ENCODE results near the gene B4GALT5.
"Not testable (repeated sequence)": the region's sequence is repeated elsewhere in the genome, so short reads cannot be mapped to it uniquely, and the experiment has no call there.

Gene B4GALT5

GRCh38 chr20:49737260-49737659, 23.6 kb upstream of the B4GALT5 start:
- no peaks in the 10 kb centered on the region for H3K27me3 ChIP-seq (ENCODE audit: control insufficient read depth, insufficient read depth, low read length)
- H3K4me3 ChIP-seq (ENCODE audit: low read length) = no peak overlapping the region
- no peaks in the 10 kb centered on the region for H3K9me3 ChIP-seq (ENCODE audit: control insufficient read depth, insufficient read depth, low read length)
- no peaks in the 10 kb centered on the region for H3K36me3 ChIP-seq (ENCODE audit: control insufficient read depth, insufficient read depth, low read length)
- H3K4me1 ChIP-seq (ENCODE audit: control insufficient read depth, insufficient read depth, low read length) = no peaks in the 10 kb centered on the region
- no peak for DNase-seq (ENCODE audit: low read depth, low spot score)
- H3K27ac ChIP-seq (ENCODE audit: low read length) = no peak overlapping the region
- WGBS (ENCODE audit: insufficient coverage, insufficient read length) = no CpG with 5 or more reads among the region's 2 CpGs

GRCh38 chr20:49729780-49730179, 16.1 kb upstream of the B4GALT5 start:
- H3K4me1 ChIP-seq (ENCODE audit: control insufficient read depth, insufficient read depth, low read length) = no peaks in the 10 kb centered on the region
- no peak for DNase-seq (ENCODE audit: low read depth, low spot score)
- H3K36me3 ChIP-seq (ENCODE audit: control insufficient read depth, insufficient read depth, low read length) = no peaks in the 10 kb centered on the region
- no peaks in the 10 kb centered on the region for H3K9me3 ChIP-seq (ENCODE audit: control insufficient read depth, insufficient read depth, low read length)
- H3K27ac ChIP-seq (ENCODE audit: low read length) = no peak overlapping the region
- no CpG with 5 or more reads among the region's 3 CpGs for WGBS (ENCODE audit: insufficient coverage, insufficient read length)
- H3K4me3 ChIP-seq (ENCODE audit: low read length) = no peak overlapping the region
- no peaks in the 10 kb centered on the region for H3K27me3 ChIP-seq (ENCODE audit: control insufficient read depth, insufficient read depth, low read length)

GRCh38 chr20:49727894-49728885, 14.5 kb upstream of the B4GALT5 start:
- WGBS (ENCODE audit: insufficient coverage, insufficient read length) = no CpG with 5 or more reads among the region's 3 CpGs
- Histone ChIP-seq H3K27me3 (ENCODE audit: control insufficient read depth, insufficient read depth, low read length) (no peaks in the 10 kb centered on the region), H3K27ac (ENCODE audit: low read length) (no peak overlapping the region), H3K4me1 (ENCODE audit: control insufficient read depth, insufficient read depth, low read length) (no peaks in the 10 kb centered on the region), H3K9me3 (ENCODE audit: control insufficient read depth, insufficient read depth, low read length) (no peaks in the 10 kb centered on the region), H3K36me3 (ENCODE audit: control insufficient read depth, insufficient read depth, low read length) (no peaks in the 10 kb centered on the region), H3K4me3 (ENCODE audit: low read length) (no peak overlapping the region)
- DNase-seq (ENCODE audit: low read depth, low spot score) = no peak

- H3K27ac ChIP-seq (ENCODE audit: low read length) = no peak overlapping the region
- H3K36me3 ChIP-seq (ENCODE audit: control insufficient read depth, insufficient read depth, low read length) = no peaks in the 10 kb centered on the region
- no peaks in the 10 kb centered on the region for H3K9me3 ChIP-seq (ENCODE audit: control insufficient read depth, insufficient read depth, low read length)
- H3K4me3 ChIP-seq (ENCODE audit: low read length) = no peak overlapping the region
- no peaks in the 10 kb centered on the region for H3K4me1 ChIP-seq (ENCODE audit: control insufficient read depth, insufficient read depth, low read length)
- no peak for DNase-seq (ENCODE audit: low read depth, low spot score)
- no CpG with 5 or more reads among the region's 4 CpGs for WGBS (ENCODE audit: insufficient coverage, insufficient read length)
- H3K27me3 ChIP-seq (ENCODE audit: control insufficient read depth, insufficient read depth, low read length) = no peaks in the 10 kb centered on the region
Observed at GRCh38 chr20:49727478-49727877, 13.8 kb upstream of the B4GALT5 start.

- no CpG with 5 or more reads among the region's 2 CpGs for WGBS (ENCODE audit: insufficient coverage, insufficient read length)
- Histone ChIP-seq H3K36me3 (ENCODE audit: control insufficient read depth, insufficient read depth, low read length) (no peaks in the 10 kb centered on the region), H3K27me3 (ENCODE audit: control insufficient read depth, insufficient read depth, low read length) (no peaks in the 10 kb centered on the region), H3K27ac (ENCODE audit: low read length) (no peak overlapping the region), H3K9me3 (ENCODE audit: control insufficient read depth, insufficient read depth, low read length) (no peaks in the 10 kb centered on the region), H3K4me3 (ENCODE audit: low read length) (no peak overlapping the region), H3K4me1 (ENCODE audit: control insufficient read depth, insufficient read depth, low read length) (no peaks in the 10 kb centered on the region)
- no peak for DNase-seq (ENCODE audit: low read depth, low spot score)
Observed at GRCh38 chr20:49725694-49726093, 12.0 kb upstream of the B4GALT5 start.

- H3K27ac ChIP-seq (ENCODE audit: low read length); DNase-seq (ENCODE audit: low read depth, low spot score); H3K27me3 ChIP-seq (ENCODE audit: control insufficient read depth, insufficient read depth, low read length); H3K4me3 ChIP-seq (ENCODE audit: low read length); H3K36me3 ChIP-seq (ENCODE audit: control insufficient read depth, insufficient read depth, low read length); H3K9me3 ChIP-seq (ENCODE audit: control insufficient read depth, insufficient read depth, low read length); H3K4me1 ChIP-seq (ENCODE audit: control insufficient read depth, insufficient read depth, low read length): not testable (repeated sequence)
- no CpG with 5 or more reads among the region's 7 CpGs for WGBS (ENCODE audit: insufficient coverage, insufficient read length)
Observed at GRCh38 chr20:49725224-49725606, 11.5 kb upstream of the B4GALT5 start.

GRCh38 chr20:49724408-49725223, 10.9 kb upstream of the B4GALT5 start:
- no peaks in the 10 kb centered on the region for H3K9me3 ChIP-seq (ENCODE audit: control insufficient read depth, insufficient read depth, low read length)

GRCh38 chr20:49723758-49724157, 10.1 kb upstream of the B4GALT5 start:
- not testable (repeated sequence) for H3K4me1 ChIP-seq (ENCODE audit: control insufficient read depth, insufficient read depth, low read length); H3K9me3 ChIP-seq (ENCODE audit: control insufficient read depth, insufficient read depth, low read length)
- no CpG with 5 or more reads among the region's 6 CpGs for WGBS (ENCODE audit: insufficient coverage, insufficient read length)

More at GRCh38 chr20:49724408-49725223, 10.9 kb upstream of the B4GALT5 start:
- no peak overlapping the region for H3K4me3 ChIP-seq (ENCODE audit: low read length)
- H3K36me3 ChIP-seq (ENCODE audit: control insufficient read depth, insufficient read depth, low read length) = no peaks in the 10 kb centered on the region
- H3K4me1 ChIP-seq (ENCODE audit: control insufficient read depth, insufficient read depth, low read length) = no peaks in the 10 kb centered on the region
- no peak for DNase-seq (ENCODE audit: low read depth, low spot score)
- H3K27ac ChIP-seq (ENCODE audit: low read length) = no peak overlapping the region
- no peaks in the 10 kb centered on the region for H3K27me3 ChIP-seq (ENCODE audit: control insufficient read depth, insufficient read depth, low read length)
- WGBS (ENCODE audit: insufficient coverage, insufficient read length) = no CpG with 5 or more reads among the region's 7 CpGs

GRCh38 chr20:49721326-49721725, 7.6 kb upstream of the B4GALT5 start:
- DNase-seq (ENCODE audit: low read depth, low spot score); H3K27me3 ChIP-seq (ENCODE audit: control insufficient read depth, insufficient read depth, low read length); H3K4me3 ChIP-seq (ENCODE audit: low read length); H3K9me3 ChIP-seq (ENCODE audit: control insufficient read depth, insufficient read depth, low read length); H3K36me3 ChIP-seq (ENCODE audit: control insufficient read depth, insufficient read depth, low read length); H3K4me1 ChIP-seq (ENCODE audit: control insufficient read depth, insufficient read depth, low read length); H3K27ac ChIP-seq (ENCODE audit: low read length): not testable (repeated sequence)
- WGBS (ENCODE audit: insufficient coverage, insufficient read length) = no CpG with 5 or more reads among the region's 12 CpGs

More at GRCh38 chr20:49723758-49724157, 10.1 kb upstream of the B4GALT5 start:
- H3K4me3 ChIP-seq (ENCODE audit: low read length); H3K27me3 ChIP-seq (ENCODE audit: control insufficient read depth, insufficient read depth, low read length); H3K27ac ChIP-seq (ENCODE audit: low read length); H3K36me3 ChIP-seq (ENCODE audit: control insufficient read depth, insufficient read depth, low read length); DNase-seq (ENCODE audit: low read depth, low spot score): not testable (repeated sequence)

GRCh38 chr20:49715466-49715865, 1.8 kb upstream of the B4GALT5 start:
- no peak overlapping the region for H3K4me3 ChIP-seq (ENCODE audit: low read length)
- no peak for DNase-seq (ENCODE audit: low read depth, low spot score)
- no peak overlapping the region for H3K27ac ChIP-seq (ENCODE audit: low read length)
- H3K36me3 ChIP-seq (ENCODE audit: control insufficient read depth, insufficient read depth, low read length) = no peaks in the 10 kb centered on the region; the same call in 1 of the 2 replicates
- H3K4me1 ChIP-seq (ENCODE audit: control insufficient read depth, insufficient read depth, low read length) = no peaks in the 10 kb centered on the region
- no peaks in the 10 kb centered on the region for H3K27me3 ChIP-seq (ENCODE audit: control insufficient read depth, insufficient read depth, low read length)
- H3K9me3 ChIP-seq (ENCODE audit: control insufficient read depth, insufficient read depth, low read length) = no peaks in the 10 kb centered on the region
- no CpG with 5 or more reads among the region's 7 CpGs for whole genome bisulfite sequencing (ENCODE audit: insufficient coverage, insufficient read length)
